ENCODE data around the gene UTRN.

UTRN gene

GRCh38 chr6:144283646-144284477 lies 1.3 kb upstream of the UTRN start:
- DNase-seq (ENCODE audit: low spot score) = no peak

- DNase-seq (ENCODE audit: low spot score) = no peak
Measured at GRCh38 chr6:144284478-144284782, 705 bp upstream of the UTRN start.

- no peak for DNase-seq (ENCODE audit: low spot score)
Measured at GRCh38 chr6:144285548-144285797, 338 bp downstream of the UTRN start.

- no peak for DNase-seq (ENCODE audit: low spot score)
Measured at GRCh38 chr6:144285798-144286502, 815 bp downstream of the UTRN start.

- no peak for DNase-seq (ENCODE audit: low spot score)
Measured at GRCh38 chr6:144286503-144287393, 1.6 kb downstream of the UTRN start.

- DNase-seq (ENCODE audit: low spot score) = no peak
Measured at GRCh38 chr6:144289006-144289405, 3.9 kb downstream of the UTRN start.

GRCh38 chr6:144292372-144292771 lies 7.2 kb downstream of the UTRN start:
- no peak for DNase-seq (ENCODE audit: low spot score)

GRCh38 chr6:144294016-144294415 lies 8.9 kb downstream of the UTRN start:
- no peak for DNase-seq (ENCODE audit: low spot score)

- DNase-seq (ENCODE audit: low spot score) = no peak
Measured at GRCh38 chr6:144295211-144295610, 10.1 kb downstream of the UTRN start.

- DNase-seq (ENCODE audit: low spot score) = no peak
Measured at GRCh38 chr6:144295981-144296767, 11.0 kb downstream of the UTRN start.

GRCh38 chr6:144296973-144297372 lies 11.8 kb downstream of the UTRN start:
- DNase-seq (ENCODE audit: low spot score) = no peak

GRCh38 chr6:144297511-144298100 lies 12.5 kb downstream of the UTRN start:
- DNase-seq (ENCODE audit: low spot score) = no peak

GRCh38 chr6:144298194-144298593 lies 13.1 kb downstream of the UTRN start:
- no peak for DNase-seq (ENCODE audit: low spot score)

- DNase-seq (ENCODE audit: low spot score) = no peak
Measured at GRCh38 chr6:144298916-144299315, 13.8 kb downstream of the UTRN start.

GRCh38 chr6:144302701-144303372 lies 17.7 kb downstream of the UTRN start:
- no peak for DNase-seq (ENCODE audit: low spot score)

GRCh38 chr6:144304223-144304848 lies 19.2 kb downstream of the UTRN start:
- DNase-seq (ENCODE audit: low spot score) = no peak

GRCh38 chr6:144305567-144305966 lies 20.4 kb downstream of the UTRN start:
- no peak for DNase-seq (ENCODE audit: low spot score)

- DNase-seq (ENCODE audit: low spot score) = no peak
Measured at GRCh38 chr6:144305985-144306384, 20.9 kb downstream of the UTRN start.

- DNase-seq (ENCODE audit: low spot score) = no peak
Measured at GRCh38 chr6:144307880-144308279, 22.7 kb downstream of the UTRN start.

- no peak for DNase-seq (ENCODE audit: low spot score)
Measured at GRCh38 chr6:144310765-144311164, 25.6 kb downstream of the UTRN start.

- DNase-seq (ENCODE audit: low spot score) = no peak
Measured at GRCh38 chr6:144311361-144311760, 26.2 kb downstream of the UTRN start.

All from cerebellar cortex (tissue), 1 donor.